SK-N-SH treated with all-trans-retinoic acid at 6 μM for 48 hours (cell line): ENCODE measurements around the gene C18orf63.

Experiments used
- ATAC-seq: fragments of 200-7000 bp; cut with Tn5 transposase; 3 replicates; pipeline ENCODE4 v1.9.1; 2020; ENCODE audit warnings: mild to moderate bottlenecking, moderate library complexity
- ARNTL ChIP-seq: fragments of 450-650 bp; formaldehyde crosslinking; IDR thresholded peaks from 2 replicates; pipeline ENCODE4 v1.5.0; 2020; ENCODE audit warnings: low read depth, mild to moderate bottlenecking, moderate library complexity, borderline replicate concordance
- CREB5 ChIP-seq: fragments of 250-450 bp; sonication (Bioruptor Pico); IDR thresholded peaks from 2 replicates; pipeline ENCODE4 v1.5.1; 2020; ENCODE audit warnings: low read depth, mild to moderate bottlenecking, moderate library complexity
- CSDC2 ChIP-seq: fragments of 250-450 bp; sonication (Bioruptor Pico); IDR thresholded peaks from 2 replicates; pipeline ENCODE4 v1.5.0; 2020; ENCODE audit warnings: mild to moderate bottlenecking, moderate library complexity
- CSRNP3 ChIP-seq: fragments of 250-450 bp; sonication (Bioruptor Pico); IDR thresholded peaks from 2 replicates; pipeline ENCODE4 v1.5.1; 2021; ENCODE audit warnings: mild to moderate bottlenecking, moderate library complexity
- ESRRG ChIP-seq: fragments of 250-450 bp; sonication (Bioruptor Pico); IDR thresholded peaks from 2 replicates; pipeline ENCODE4 v1.6.1; 2021; ENCODE audit warnings: mild to moderate bottlenecking
- GLIS3 ChIP-seq: fragments of 250-450 bp; sonication (Bioruptor Pico); IDR thresholded peaks from 2 replicates; pipeline ENCODE4 v1.5.0; 2020; ENCODE audit warnings: mild to moderate bottlenecking, moderate library complexity
- OSR1 ChIP-seq: fragments of 250-450 bp; sonication (Bioruptor Pico); IDR thresholded peaks from 2 replicates; pipeline ENCODE4 v1.8.0; 2022; ENCODE audit warnings: moderate library complexity, mild to moderate bottlenecking, inconsistent platforms
- PATZ1 ChIP-seq: fragments of 250-450 bp; sonication (Bioruptor Pico); IDR thresholded peaks from 2 replicates; pipeline ENCODE4 v1.8.0; 2020; ENCODE audit warnings: mild to moderate bottlenecking, moderate library complexity, borderline replicate concordance
- POU6F1 ChIP-seq: fragments of 250-450 bp; sonication (Bioruptor Pico); IDR thresholded peaks from 2 replicates; pipeline ENCODE4 v1.8.0; 2021; ENCODE audit warnings: low read depth, mild to moderate bottlenecking, moderate library complexity, borderline replicate concordance
- RARB ChIP-seq: fragments of 250-450 bp; sonication (Bioruptor Pico); IDR thresholded peaks from 2 replicates; pipeline ENCODE4 v1.8.0; 2021; ENCODE audit warnings: mild to moderate bottlenecking, moderate library complexity
- SNAI2 ChIP-seq: fragments of 250-450 bp; sonication (Bioruptor Pico); IDR thresholded peaks from 2 replicates; pipeline ENCODE4 v1.5.0; 2020; ENCODE audit warnings: mild to moderate bottlenecking, moderate library complexity
- TCF4 ChIP-seq: fragments of 250-450 bp; sonication (Bioruptor Pico); IDR thresholded peaks from 2 replicates; pipeline ENCODE4 v1.8.0; 2021; ENCODE audit warnings: mild to moderate bottlenecking, moderate library complexity, borderline replicate concordance
- TOX ChIP-seq: fragments of 250-450 bp; sonication (Bioruptor Pico); IDR thresholded peaks from 2 replicates; pipeline ENCODE4 v1.8.0; 2021; ENCODE audit warnings: mild to moderate bottlenecking, moderate library complexity, borderline replicate concordance
- TSHZ2 ChIP-seq: fragments of 250-450 bp; sonication (Bioruptor Pico); IDR thresholded peaks from 2 replicates; pipeline ENCODE4 v1.5.0; 2020; ENCODE audit warnings: mild to moderate bottlenecking, moderate library complexity
- ZC3H10 ChIP-seq: fragments of 250-450 bp; sonication (Bioruptor Pico); IDR thresholded peaks from 2 replicates; pipeline ENCODE4 v1.5.1; 2021; ENCODE audit warnings: mild to moderate bottlenecking, moderate library complexity
- ZFP3 ChIP-seq: fragments of 250-450 bp; sonication (Bioruptor Pico); IDR thresholded peaks from 2 replicates; pipeline ENCODE4 v1.5.0; 2020; ENCODE audit warnings: mild to moderate bottlenecking, moderate library complexity
- ZNF565 ChIP-seq: fragments of 450-650 bp; formaldehyde crosslinking; conservative IDR thresholded peaks from 2 replicates; pipeline ENCODE4 v1.5.0; 2020; ENCODE audit warnings: low read depth, mild to moderate bottlenecking, moderate library complexity
- ZNF70 ChIP-seq: fragments of 450-650 bp; formaldehyde crosslinking; IDR thresholded peaks from 2 replicates; pipeline ENCODE4 v1.5.0; 2020; ENCODE audit warnings: mild to moderate bottlenecking, moderate library complexity
- ZNF8 ChIP-seq: fragments of 450-650 bp; formaldehyde crosslinking; IDR thresholded peaks from 2 replicates; pipeline ENCODE4 v1.5.0; 2020; ENCODE audit warnings: mild to moderate bottlenecking, moderate library complexity

The C18orf63 gene

GRCh38 chr18:74278058-74278457 is 37.6 kb upstream of the C18orf63 start:
- ATAC-seq: peak; percentile 52; the same call in 1 of the 3 replicates
- TF ChIP-seq TSHZ2 (CRISPR knock-in tag) (peak; percentile 51; the same call in 1 of the 2 replicates), ARNTL (CRISPR knock-in tag) (no peak)

- TF ChIP-seq TOX: no peak
- TF ChIP-seq TCF4 (CRISPR knock-in tag): no peak
- TF ChIP-seq RARB (CRISPR knock-in tag): no peak
- TF ChIP-seq ZNF70: no peak
- no peak for TF ChIP-seq TSHZ2 (CRISPR knock-in tag)
- no peak for TF ChIP-seq ZNF8 (CRISPR knock-in tag)
- no peak for TF ChIP-seq SNAI2 (CRISPR knock-in tag)
- no peak for TF ChIP-seq CREB5
- no peak for TF ChIP-seq OSR1 (CRISPR knock-in tag)
- no peak for TF ChIP-seq ZFP3 (CRISPR knock-in tag)
- no peak for TF ChIP-seq CSDC2
- no peak for TF ChIP-seq PATZ1
- no peak for TF ChIP-seq ESRRG
- no peak for TF ChIP-seq GLIS3 (CRISPR knock-in tag)
- TF ChIP-seq ZC3H10 (CRISPR knock-in tag): no peak
- no peak for TF ChIP-seq CSRNP3 (CRISPR knock-in tag)
- no peak for TF ChIP-seq ARNTL (CRISPR knock-in tag)
- no peak for TF ChIP-seq ZNF565 (CRISPR knock-in tag)
- no peak for TF ChIP-seq POU6F1 (CRISPR knock-in tag)
- ATAC-seq: no peak
Observed at GRCh38 chr18:74278983-74279382, 36.7 kb upstream of the C18orf63 start.
